Upper lobe of left lung (tissue), 6 donors: Measurements from ENCODE around the gene SLC38A4. TPM values are rescaled to one million over a fixed set of nuclear protein-coding genes. Genes with fewer than 3 reads are reported as not detected.

Experiments
- ATAC-seq, 2 donors: fragments of 200-7000 bp; cut with Tn5 transposase; one replicate each; pipeline ENCODE4 v1.9.1; 2022; ENCODE audit warnings: mild to moderate bottlenecking in 2 of 2, moderate library complexity in 2 of 2; ENCODE audit not compliant: low FRiP score in 2 of 2
- DNase-seq, 2 donors: peaks; one replicate each; pipeline ENCODE4 v3.0.0-alpha.2; 2019 to 2020
- H3K27ac ChIP-seq, 4 donors: fragments of 200-600 bp; sonication (generic); one replicate each; pipeline ENCODE4 v1.5.1; 2016 to 2019
- H3K27me3 ChIP-seq, 4 donors: fragments of 200-600 bp; sonication (generic); one replicate each; pipeline ENCODE4 v1.5.1; 2017 to 2019
- H3K36me3 ChIP-seq, 4 donors: fragments of 200-600 bp; sonication (generic); one replicate each; pipeline ENCODE4 v1.5.1; 2016 to 2019
- H3K4me1 ChIP-seq, 4 donors: fragments of 200-600 bp; sonication (generic); one replicate each; pipeline ENCODE4 v1.5.1; 2018 to 2019
- H3K4me3 ChIP-seq, 4 donors: fragments of 200-600 bp; sonication (generic); one replicate each; pipeline ENCODE4 v1.5.1; 2017 to 2019; ENCODE audit warnings: mild to moderate bottlenecking in 2 of 4, moderate library complexity in 1 of 4
- H3K9me3 ChIP-seq, 4 donors: fragments of 200-600 bp; sonication (generic); one replicate each; pipeline ENCODE4 v1.5.1; 2018 to 2019
- CTCF ChIP-seq, 6 experiments: fragments of 450-650 bp in 4 of 6; fragments of 200-600 bp in 2 of 6; sonication (generic) in 2 of 6; IDR thresholded peaks; one replicate each; pipeline ENCODE4 v1.5.1; 2016 to 2019; ENCODE audit warnings: antibody characterized with exemption in 6 of 6
- EP300 ChIP-seq, 4 donors: sonication (generic); formaldehyde crosslinking; IDR thresholded peaks; one replicate each; pipeline ENCODE4 v1.5.1; 2017; ENCODE audit warnings: antibody characterized with exemption in 4 of 4, control low read depth in 2 of 4
- POLR2A ChIP-seq, 4 donors: fragments of 450-650 bp; IDR thresholded peaks; one replicate each; pipeline ENCODE4 v1.5.1; 2016 to 2017; ENCODE audit warnings: antibody characterized with exemption in 4 of 4, mild to moderate bottlenecking in 2 of 4
- POLR2AphosphoS5 ChIP-seq, 2 donors: sonication (generic); formaldehyde crosslinking; IDR thresholded peaks; one replicate each; pipeline ENCODE4 v1.5.1; 2017; ENCODE audit warnings: antibody characterized with exemption in 2 of 2
- WGBS, 2 donors: methylation state at CpG; one replicate each; pipeline ENCODE4 v1.1.5; 2017 to 2018; 5-methylcytosine and 5-hydroxymethylcytosine counted together
- total RNA-seq, 6 donors: library from RNA; depleted of rRNA in 4 of 6; stranded (reverse); fragments of >200 nt in 4 of 6; gene quantifications; one replicate each; pipeline versions ENCODE4 v1.1.0 to v1.2.1, GENCODE V29; 2016 to 2021
- donor health status: DM: no; HTN: no; CAD: no; lungs with moderate emphysema.
- donor health status: DM: no; HTN: yes; CAD: no; lungs with severe emphysema.

Gene SLC38A4
- total RNA-seq, 6 donors from 2014 or later = 0.49 to 0.81 (median 0.60) TPM; not detected in 3

- Histone ChIP-seq H3K4me3 (no peak overlapping the region), H3K9me3 (no peaks in the 10 kb centered on the region), H3K36me3 (no peaks in the 10 kb centered on the region), H3K4me1 (peaks cover 0 to 7% (median 2%) of the 10 kb centered on the region in 4 donors), H3K27ac (no peak overlapping the region), H3K27me3 (peaks cover 0 to 6% (median 0%) of the 10 kb centered on the region in 4 donors)
- TF ChIP-seq EP300 (IDR thresholded peaks at IDR 0.05) = no peak
- TF ChIP-seq CTCF (IDR thresholded peaks at IDR 0.05) = no peak
- TF ChIP-seq POLR2AphosphoS5 (IDR thresholded peaks at IDR 0.05) = no peak
- TF ChIP-seq POLR2A (IDR thresholded peaks at IDR 0.05) = no peak
- ATAC-seq = no peak
- DNase-seq = no peak
- 83 to 86% methylated on average over 2 of the region's 2 CpGs for WGBS, 2 donors
Observed at GRCh38 chr12:46824709-46825108, 1.1 kb downstream of the SLC38A4 start.

- Histone ChIP-seq H3K27me3 (no peaks in the 10 kb centered on the region), H3K4me3 (no peak overlapping the region), H3K36me3 (no peaks in the 10 kb centered on the region), H3K27ac (no peak overlapping the region), H3K9me3 (no peaks in the 10 kb centered on the region), H3K4me1 (no peaks in the 10 kb centered on the region)
- no peak for TF ChIP-seq CTCF (IDR thresholded peaks at IDR 0.05)
- no peak for ATAC-seq
- no peak for DNase-seq
Observed at GRCh38 chr12:46818642-46819041, 7.2 kb downstream of the SLC38A4 start.

GRCh38 chr12:46815809-46816208 lies 10.0 kb downstream of the SLC38A4 start:
- no peak for ATAC-seq
- no peak for DNase-seq
- TF ChIP-seq POLR2A (IDR thresholded peaks at IDR 0.05) (no peak), CTCF (IDR thresholded peaks at IDR 0.05) (no peak), POLR2AphosphoS5 (IDR thresholded peaks at IDR 0.05) (no peak), EP300 (IDR thresholded peaks at IDR 0.05) (no peak)
- Histone ChIP-seq H3K4me1 (no peaks in the 10 kb centered on the region), H3K27me3 (no peaks in the 10 kb centered on the region), H3K4me3 (no peak overlapping the region), H3K36me3 (no peaks in the 10 kb centered on the region), H3K27ac (no peak overlapping the region), H3K9me3 (no peaks in the 10 kb centered on the region)
- WGBS, 2 donors = 64 to 70% methylated on average over 2 of the region's 2 CpGs

- WGBS, 2 donors = 73 to 84% methylated on average over 2 of the region's 2 CpGs
- Histone ChIP-seq H3K4me1 (no peaks in the 10 kb centered on the region), H3K9me3 (no peaks in the 10 kb centered on the region), H3K27me3 (no peaks in the 10 kb centered on the region), H3K27ac (no peak overlapping the region), H3K36me3 (no peaks in the 10 kb centered on the region), H3K4me3 (no peak overlapping the region)
- DNase-seq (no peak), ATAC-seq (no peak)
- no peak for TF ChIP-seq EP300 (IDR thresholded peaks at IDR 0.05)
- no peak for TF ChIP-seq POLR2AphosphoS5 (IDR thresholded peaks at IDR 0.05)
- no peak for TF ChIP-seq POLR2A (IDR thresholded peaks at IDR 0.05)
- no peak for TF ChIP-seq CTCF (IDR thresholded peaks at IDR 0.05)
Observed at GRCh38 chr12:46814143-46814542, 11.7 kb downstream of the SLC38A4 start.

- Histone ChIP-seq H3K27ac (no peak overlapping the region), H3K4me1 (no peaks in the 10 kb centered on the region), H3K27me3 (no peaks in the 10 kb centered on the region), H3K36me3 (no peaks in the 10 kb centered on the region), H3K9me3 (no peaks in the 10 kb centered on the region), H3K4me3 (no peak overlapping the region)
- TF ChIP-seq POLR2AphosphoS5 (IDR thresholded peaks at IDR 0.05) (no peak), POLR2A (IDR thresholded peaks at IDR 0.05) (no peak), EP300 (IDR thresholded peaks at IDR 0.05) (no peak), CTCF (IDR thresholded peaks at IDR 0.05) (no peak)
- no peak for DNase-seq
- 72 to 79% methylated on average over 1 of the region's 1 CpG for WGBS, 2 donors
- no peak for ATAC-seq
Observed at GRCh38 chr12:46811185-46811584, 14.6 kb downstream of the SLC38A4 start.
